Measurements from ENCODE around the gene EFEMP1. TPM values are rescaled to one million over a fixed set of nuclear protein-coding genes. Genes with fewer than 3 reads are reported as not detected.

EFEMP1 gene
- total and polyA plus RNA-seq, 2 of the 13 experiments (the other 11 are each of a cell fraction or from before 2014, with no cell fraction given): not detected

DNA sequence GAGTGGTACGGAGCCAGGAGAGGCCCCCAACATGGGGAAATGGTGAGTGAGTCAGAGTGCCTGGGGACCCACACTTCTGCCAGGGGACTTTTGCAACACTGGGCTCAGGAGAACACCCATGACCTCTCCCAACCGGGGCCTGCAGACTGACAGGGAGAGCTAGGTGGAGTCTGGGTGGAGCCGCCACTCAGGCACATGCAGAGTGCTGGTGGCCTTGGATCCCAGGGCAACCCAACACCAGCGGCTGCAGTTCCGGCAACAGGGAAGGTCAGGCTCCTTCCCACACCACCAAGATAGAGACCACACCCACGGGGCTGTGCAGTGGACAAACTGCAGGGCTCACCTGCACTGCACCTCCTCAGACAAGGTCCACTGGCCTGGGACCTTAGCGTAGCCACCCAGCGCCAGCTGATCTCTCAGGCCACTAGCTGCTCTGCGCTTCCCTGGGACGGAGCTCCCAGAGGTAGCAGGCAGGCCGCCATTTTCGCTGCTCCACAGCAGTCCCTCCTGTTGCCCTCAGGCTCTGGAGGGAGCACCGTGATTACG is 99.0 kb downstream of the EFEMP1 start:
- no peak for FAIRE-seq
- DNase-seq (ENCODE audit: low spot score): no peak
- CTCF ChIA-PET (ENCODE audit: low intra/inter-chr PET ratio, low total read pairs): no interaction called here
- no peak overlapping the region for H2AFZ ChIP-seq (ENCODE audit: low read length)
- H3K36me3 ChIP-seq (replicated peaks in 1 of 2; ENCODE audit: control insufficient read depth in 1 of 2, insufficient read depth in 2 of 2, low read length in 2 of 2): no peaks in the 10 kb centered on the region
- H3K79me2 ChIP-seq (ENCODE audit: insufficient read depth, low read length): no peaks in the 10 kb centered on the region
- H3K4me3 ChIP-seq (replicated peaks in 1 of 3; ENCODE audit: insufficient read depth in 1 of 3, low read depth in 2 of 3, low read length in 3 of 3): no peak overlapping the region
- intact Hi-C loops (cut with micrococcal nuclease; ENCODE audit: unreplicated experiment): no loop called here
- in situ Hi-C loops (cut with HindIII; ENCODE audit: extremely low pct_ligation_motif_present, low pct_unique_long_range_greater_than_20kb): no loop called here
- BruUV-seq (replicated peaks): no TSS peak
- POLR2A ChIA-PET: no interaction called here
- no peak overlapping the region for H3K27ac ChIP-seq (ENCODE audit: extremely low read length, insufficient read depth, low read length)
- no peaks in the 10 kb centered on the region for H4K20me1 ChIP-seq (ENCODE audit: insufficient read depth, low read length)
- H3K27me3 ChIP-seq (ENCODE audit: control insufficient read depth in 1 of 2, insufficient read depth in 2 of 2, low read length in 2 of 2): no peaks in the 10 kb centered on the region; a peak in 2 of 5 replicates
- 53% methylated on average over 9 of the region's 14 CpGs for WGBS (ENCODE audit: low lambda C conversion rate)
- no peaks in the 10 kb centered on the region for H3K4me1 ChIP-seq (ENCODE audit: insufficient read depth, low read length)
- H3K9me3 ChIP-seq (ENCODE audit: low read length): no peaks in the 10 kb centered on the region
- TF ChIP-seq ZNF644 (CRISPR knock-in tag; IDR thresholded peaks at IDR 0.05; ENCODE audit: low read depth) (0 out of 2 replicates have a peak, but pooled peaks have one; percentile 30), NFYC (CRISPR knock-in tag; IDR thresholded peaks at IDR 0.05) (no peak), ZZZ3 (CRISPR knock-in tag; IDR thresholded peaks at IDR 0.05; ENCODE audit: borderline replicate concordance) (no peak), ZNF652 (CRISPR knock-in tag; IDR thresholded peaks at IDR 0.05; ENCODE audit: borderline replicate concordance, low read depth) (no peak), KLF16 (CRISPR knock-in tag; IDR thresholded peaks at IDR 0.05) (no peak), GABPB1 (CRISPR knock-in tag; IDR thresholded peaks at IDR 0.05) (peak; percentile 49; the same call in 1 of the 2 replicates), TAF1 (CRISPR knock-in tag; IDR thresholded peaks at IDR 0.05) (0 out of 2 replicates have a peak, but pooled peaks have one; percentile 30)
- TF ChIP-seq, protein P1, sequence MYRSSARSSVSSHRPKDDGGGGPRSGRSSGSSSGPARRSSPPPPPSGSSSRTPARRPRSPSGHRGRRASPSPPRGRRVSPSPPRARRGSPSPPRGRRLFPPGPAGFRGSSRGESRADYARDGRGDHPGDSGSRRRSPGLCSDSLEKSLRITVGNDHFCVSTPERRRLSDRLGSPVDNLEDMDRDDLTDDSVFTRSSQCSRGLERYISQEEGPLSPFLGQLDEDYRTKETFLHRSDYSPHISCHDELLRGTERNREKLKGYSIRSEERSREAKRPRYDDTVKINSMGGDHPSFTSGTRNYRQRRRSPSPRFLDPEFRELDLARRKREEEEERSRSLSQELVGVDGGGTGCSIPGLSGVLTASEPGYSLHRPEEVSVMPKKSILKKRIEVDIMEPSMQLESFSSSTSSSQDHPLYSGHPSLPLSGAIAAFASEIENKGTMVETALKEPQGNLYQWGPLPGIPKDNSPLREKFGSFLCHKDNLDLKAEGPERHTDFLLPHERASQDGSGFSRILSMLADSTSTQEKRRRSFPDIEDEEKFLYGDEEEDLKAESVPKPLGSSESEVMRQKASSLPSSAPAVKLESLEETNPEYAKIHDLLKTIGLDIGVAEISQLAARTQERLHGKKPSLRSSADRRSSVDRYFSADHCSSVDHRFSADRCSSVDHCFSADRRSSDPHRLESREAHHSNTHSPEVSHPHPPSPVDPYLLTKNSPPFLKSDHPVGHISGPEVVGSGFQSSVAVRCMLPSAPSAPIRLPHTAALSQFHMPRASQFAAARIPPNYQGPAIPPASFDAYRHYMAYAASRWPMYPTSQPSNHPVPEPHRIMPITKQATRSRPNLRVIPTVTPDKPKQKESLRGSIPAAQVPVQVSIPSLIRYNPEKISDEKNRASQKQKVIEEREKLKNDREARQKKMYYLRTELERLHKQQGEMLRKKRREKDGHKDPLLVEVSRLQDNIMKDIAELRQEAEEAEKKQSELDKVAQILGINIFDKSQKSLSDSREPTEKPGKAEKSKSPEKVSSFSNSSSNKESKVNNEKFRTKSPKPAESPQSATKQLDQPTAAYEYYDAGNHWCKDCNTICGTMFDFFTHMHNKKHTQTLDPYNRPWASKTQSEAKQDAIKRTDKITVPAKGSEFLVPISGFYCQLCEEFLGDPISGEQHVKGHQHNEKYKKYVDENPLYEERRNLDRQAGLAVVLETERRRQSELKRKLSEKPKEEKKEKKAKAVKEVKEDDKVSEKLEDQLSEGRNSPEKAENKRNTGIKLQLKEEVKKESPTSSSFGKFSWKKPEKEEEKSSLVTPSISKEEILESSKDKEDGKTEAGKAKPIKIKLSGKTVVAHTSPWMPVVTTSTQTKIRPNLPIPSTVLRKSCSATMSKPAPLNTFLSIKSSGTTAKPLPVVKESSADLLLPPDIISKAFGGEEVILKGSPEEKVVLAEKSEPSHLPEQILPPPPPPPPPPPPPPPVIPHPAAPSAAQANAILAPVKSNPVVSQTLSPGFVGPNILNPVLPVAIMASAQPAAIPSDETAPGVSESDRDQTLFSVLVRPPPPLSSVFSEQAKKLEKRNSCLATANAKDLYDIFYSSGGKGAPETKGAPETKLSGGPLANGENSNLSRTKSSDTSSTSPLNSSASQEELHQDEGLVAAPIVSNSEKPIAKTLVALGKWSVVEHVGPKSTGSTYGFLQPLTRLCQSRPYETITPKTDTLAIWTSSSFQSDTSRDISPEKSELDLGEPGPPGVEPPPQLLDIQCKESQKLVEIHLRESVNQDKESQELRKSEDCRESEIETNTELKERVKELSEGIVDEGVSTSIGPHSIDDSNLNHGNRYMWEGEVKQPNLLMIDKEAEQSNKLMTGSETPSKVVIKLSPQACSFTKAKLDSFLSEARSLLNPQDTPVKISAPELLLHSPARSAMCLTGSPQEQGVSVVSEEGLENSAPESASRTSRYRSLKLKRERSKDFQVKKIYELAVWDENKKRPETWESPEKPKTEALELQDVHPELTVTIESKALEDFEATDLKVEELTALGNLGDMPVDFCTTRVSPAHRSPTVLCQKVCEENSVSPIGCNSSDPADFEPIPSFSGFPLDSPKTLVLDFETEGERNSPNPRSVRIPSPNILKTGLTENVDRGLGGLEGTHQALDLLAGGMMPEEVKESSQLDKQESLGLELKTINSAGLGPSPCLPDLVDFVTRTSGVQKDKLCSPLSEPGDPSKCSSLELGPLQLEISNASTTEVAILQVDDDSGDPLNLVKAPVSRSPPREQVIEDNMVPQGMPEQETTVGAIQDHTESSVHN (CRISPR knock-in tag; IDR thresholded peaks at IDR 0.05): no peak
- TF ChIP-seq, protein P2, sequence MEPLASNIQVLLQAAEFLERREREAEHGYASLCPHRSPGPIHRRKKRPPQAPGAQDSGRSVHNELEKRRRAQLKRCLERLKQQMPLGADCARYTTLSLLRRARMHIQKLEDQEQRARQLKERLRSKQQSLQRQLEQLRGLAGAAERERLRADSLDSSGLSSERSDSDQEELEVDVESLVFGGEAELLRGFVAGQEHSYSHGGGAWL (CRISPR knock-in tag; IDR thresholded peaks at IDR 0.05): 0 out of 2 replicates have a peak, but pooled peaks have one; percentile 23
- no peak overlapping the region for H3K9ac ChIP-seq (ENCODE audit: insufficient read depth, low read depth, low read length)
- no peak overlapping the region for H3K4me2 ChIP-seq (ENCODE audit: low read depth, low read length)
- ATAC-seq: peak; percentile 87
